Heart left ventricle (tissue), 16 donors: ENCODE data around the gene FCHSD2. TPM values are rescaled to one million over a fixed set of nuclear protein-coding genes. Genes with fewer than 3 reads are reported as not detected.
A peak's percentile ranks its signal among the peaks of the same experiment; 100 is the strongest.
"Not testable (repeated sequence)": the region's sequence is repeated elsewhere in the genome, so short reads cannot be mapped to it uniquely, and the experiment has no call there.

Experiments
- ATAC-seq, 4 donors: fragments of 200-7000 bp; cut with Tn5 transposase; one replicate each; pipeline ENCODE4 v1.9.1; 2020 to 2022; ENCODE audit warnings: moderate library complexity in 4 of 4, mild to moderate bottlenecking in 3 of 4, moderate number of reproducible peaks in 1 of 4
- DNase-seq, 5 donors: peaks; one replicate each; pipeline ENCODE4 v3.0.0-alpha.2; 2020
- H3K27ac ChIP-seq, 12 donors: fragments of 200-600 bp; sonication (generic) in 4 of 12; one replicate each; pipeline versions ENCODE4 v1.5.0 to v1.8.0; 2016 to 2022; ENCODE audit warnings: mild to moderate bottlenecking in 2 of 12
- H3K27me3 ChIP-seq, 9 donors: fragments of 200-600 bp; sonication (generic) in 2 of 9; one replicate each; pipeline versions ENCODE4 v1.5.1 to v1.8.0; 2016 to 2022; ENCODE audit warnings: mild to moderate bottlenecking in 3 of 9
- H3K36me3 ChIP-seq, 9 donors: fragments of 200-600 bp; sonication (generic) in 2 of 9; one replicate each; pipeline versions ENCODE4 v1.5.0 to v1.8.0; 2018 to 2022; ENCODE audit warnings: mild to moderate bottlenecking in 2 of 9
- H3K4me1 ChIP-seq, 12 donors: fragments of 200-600 bp; sonication (generic) in 4 of 12; one replicate each; pipeline versions ENCODE4 v1.5.0 to v1.8.0; 2016 to 2022; ENCODE audit warnings: mild to moderate bottlenecking in 3 of 12
- H3K4me3 ChIP-seq, 12 donors: fragments of 200-600 bp; sonication (generic) in 4 of 12; one replicate each; pipeline versions ENCODE4 v1.5.0 to v1.8.0; 2017 to 2022; ENCODE audit warnings: mild to moderate bottlenecking in 9 of 12, moderate library complexity in 4 of 12
- H3K9me3 ChIP-seq, 12 donors: fragments of 200-600 bp; sonication (generic) in 4 of 12; one replicate each; pipeline versions ENCODE4 v1.5.0 to v1.8.0; 2016 to 2022; ENCODE audit warnings: mild to moderate bottlenecking in 1 of 12
- POLR2A ChIP-seq, 2 donors: fragments of 450-650 bp; IDR thresholded peaks; one replicate each; pipeline ENCODE4 v1.6.1; 2017; ENCODE audit warnings: antibody characterized with exemption in 2 of 2, mild to moderate bottlenecking in 2 of 2, moderate library complexity in 2 of 2
- WGBS, 4 donors: extraction: QIAGEN DNeasy Blood & Tissue Kit in 2 of 4; methylation state at CpG; one replicate each; pipeline versions ENCODE4 v1.1.5 to v1.1.7; 2013 to 2018; 5-methylcytosine and 5-hydroxymethylcytosine counted together
- intact Hi-C, 10 donors: fragments of 100-400 bp; cut with DNase I; formaldehyde crosslinking; loops; one replicate each; pipeline versions ENCODE4 v1.11.1 to v1.14.2; 2022
- polyA plus RNA-seq, 2 donors: library from polyadenylated mRNA; stranded (reverse); fragments of 200-250 nt; gene quantifications; one replicate each; pipeline ENCODE4 v1.2.3, GENCODE V29; 2013
- total RNA-seq, 9 donors: library from RNA; depleted of rRNA in 2 of 9; stranded (reverse); fragments of >200 nt in 2 of 9; fragmentation: NEBNext Ultra II Directional in 3 of 9; extraction: Animal tissue kit (Norgen Biotek cat#: 25700) in 3 of 9; gene quantifications; one replicate each; pipeline versions ENCODE4 v1.1.0 to v1.2.4, GENCODE V29; 2016 to 2023
- TF ChIP-seq, protein P1 (sequence below), 12 donors: fragments of 200-600 bp; sonication (generic) in 4 of 12; IDR thresholded peaks; one replicate each; pipeline versions ENCODE4 v1.5.0 to v1.8.0; 2018 to 2022; ENCODE audit warnings: antibody characterized with exemption in 12 of 12, mild to moderate bottlenecking in 5 of 12
- donor health status: ischemic (EF 13 %, LVEDD 7.1; RV severe dilation, severe dysfunction).
- donor health status: healthy with polysubstance abuse.
- donor health status: DM: no; HTN: yes; CAD: no.
- donor health status: DM: no; HTN: no; CAD: no.
- donor health status: ischemic (EF 25% LVEDD 6.9; RV normal size, moderate dysfunction).
- donor health status: ischemic (EF 25% LVEDD 5.7; RV mildly dilated, moderate dysfunction).
- donor health status: healthy.
- donor health status: DM: yes; HTN: yes; CAD: no.
- donor health status: ischemic (EF 35%, LVEDD 5.7; RV mildly dilated, moderate dysfunction).
- donor health status: nonischemic (EF 11% LVEDD 7.7; RV severe dilation, severe dysfunction).
- donor health status: DM: yes; HTN: yes; CAD: no.
- donor health status: PGD.
- donor health status: ischemic (EF 29% LVEDD 5.4; RV normal size, mild dysfunction).
- donor health status: nonischemic (EF 23%, LVEDD 6.1; RV moderate dilation, normal function).

Gene FCHSD2
- total and polyA plus RNA-seq, 11 donors = 9.9 to 61.1 (median 39.0) TPM

DNA sequence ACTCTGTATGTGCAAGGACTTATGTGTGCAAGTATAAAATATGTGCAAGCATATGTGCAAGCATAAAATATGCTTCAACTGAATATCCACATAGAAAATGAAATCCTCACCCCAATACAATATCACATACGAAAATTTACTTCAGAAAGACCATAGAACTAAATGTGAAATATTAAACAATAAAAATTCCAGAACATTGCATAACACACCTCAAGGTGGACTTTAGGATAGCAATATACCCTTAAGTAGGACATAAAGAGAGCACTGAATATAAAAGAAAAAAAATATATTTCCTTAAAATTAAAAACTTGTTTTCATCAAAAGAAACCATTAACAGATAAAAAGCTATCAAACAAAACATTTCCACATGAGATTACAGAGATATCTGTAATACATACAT is 67.8 kb downstream of the FCHSD2 start:
- no peak overlapping the region for H3K4me3 ChIP-seq
- H3K27ac ChIP-seq = peak overlapping the region in 1 of 12 donors; percentile 11
- no peak for ATAC-seq
- DNase-seq = no peak
- H3K36me3 ChIP-seq = peaks cover 0 to 5% (median 0%) of the 10 kb centered on the region in 9 donors
- TF ChIP-seq, protein P1, sequence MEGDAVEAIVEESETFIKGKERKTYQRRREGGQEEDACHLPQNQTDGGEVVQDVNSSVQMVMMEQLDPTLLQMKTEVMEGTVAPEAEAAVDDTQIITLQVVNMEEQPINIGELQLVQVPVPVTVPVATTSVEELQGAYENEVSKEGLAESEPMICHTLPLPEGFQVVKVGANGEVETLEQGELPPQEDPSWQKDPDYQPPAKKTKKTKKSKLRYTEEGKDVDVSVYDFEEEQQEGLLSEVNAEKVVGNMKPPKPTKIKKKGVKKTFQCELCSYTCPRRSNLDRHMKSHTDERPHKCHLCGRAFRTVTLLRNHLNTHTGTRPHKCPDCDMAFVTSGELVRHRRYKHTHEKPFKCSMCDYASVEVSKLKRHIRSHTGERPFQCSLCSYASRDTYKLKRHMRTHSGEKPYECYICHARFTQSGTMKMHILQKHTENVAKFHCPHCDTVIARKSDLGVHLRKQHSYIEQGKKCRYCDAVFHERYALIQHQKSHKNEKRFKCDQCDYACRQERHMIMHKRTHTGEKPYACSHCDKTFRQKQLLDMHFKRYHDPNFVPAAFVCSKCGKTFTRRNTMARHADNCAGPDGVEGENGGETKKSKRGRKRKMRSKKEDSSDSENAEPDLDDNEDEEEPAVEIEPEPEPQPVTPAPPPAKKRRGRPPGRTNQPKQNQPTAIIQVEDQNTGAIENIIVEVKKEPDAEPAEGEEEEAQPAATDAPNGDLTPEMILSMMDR (IDR thresholded peaks at IDR 0.05) = no peak
- no peak for TF ChIP-seq POLR2A (IDR thresholded peaks at IDR 0.05)
- peaks cover 5 to 51% (median 30%) of the 10 kb centered on the region in 12 donors for H3K4me1 ChIP-seq
- 84 to 93% (median 91%) methylated on average over 1 of the region's 1 CpG for WGBS, 4 donors
- H3K9me3 ChIP-seq = peaks cover 0 to 15% (median 1%) of the 10 kb centered on the region in 12 donors
- intact Hi-C loops = loop anchor here in 1 of 10 donors (10.0 kb wide), 1 partner anchor 50 kb away; no protein-coding TSS in a partner anchor
- H3K27me3 ChIP-seq = no peaks in the 10 kb centered on the region

DNA sequence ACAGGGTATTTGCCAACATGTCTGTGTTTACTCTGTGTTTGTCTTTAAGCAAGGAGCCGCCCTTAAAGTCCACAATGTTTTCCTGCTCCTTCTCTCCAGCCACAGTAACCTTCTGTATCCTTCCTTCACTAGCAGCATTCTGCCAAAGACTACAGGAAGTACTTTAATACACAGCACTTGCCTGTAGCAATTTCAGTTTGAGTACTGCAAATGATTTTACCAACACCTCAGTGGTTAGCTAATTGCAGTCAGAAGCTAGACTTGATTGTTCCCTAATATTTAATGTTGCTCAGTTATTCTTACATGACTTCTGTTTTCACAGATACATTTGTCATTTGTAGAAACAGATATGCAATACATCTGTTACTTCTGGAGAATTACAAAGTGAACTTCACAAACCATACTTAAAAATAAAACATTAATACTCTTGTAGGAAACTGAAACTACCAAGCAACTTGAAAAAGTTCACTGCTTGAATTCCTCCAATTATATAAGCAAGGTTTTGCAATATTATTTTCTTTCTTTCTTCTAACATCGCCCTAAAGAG is 69.1 kb downstream of the FCHSD2 start:
- WGBS, 4 donors = 23 to 38% (median 32%) methylated on average over 2 of the region's 2 CpGs
- ATAC-seq (peak; percentile 77 to 84 (median 82)), DNase-seq (no peak)
- Histone ChIP-seq H3K4me1 (peaks cover 5 to 51% (median 30%) of the 10 kb centered on the region in 12 donors), H3K36me3 (peaks cover 0 to 2% (median 0%) of the 10 kb centered on the region in 9 donors), H3K9me3 (peaks cover 0 to 15% (median 1%) of the 10 kb centered on the region in 12 donors), H3K27ac (peak overlapping the region; percentile 4 to 61 (median 25)), H3K27me3 (no peaks in the 10 kb centered on the region), H3K4me3 (peak overlapping the region in 8 of 12 donors; percentile 1 to 18 (median 8))
- intact Hi-C loops = loop anchor here in 1 of 10 donors (10.0 kb wide), 1 partner anchor 52 kb away; no protein-coding TSS in a partner anchor
- TF ChIP-seq, protein P1 (IDR thresholded peaks at IDR 0.05) = no peak
- no peak for TF ChIP-seq POLR2A (IDR thresholded peaks at IDR 0.05)

DNA sequence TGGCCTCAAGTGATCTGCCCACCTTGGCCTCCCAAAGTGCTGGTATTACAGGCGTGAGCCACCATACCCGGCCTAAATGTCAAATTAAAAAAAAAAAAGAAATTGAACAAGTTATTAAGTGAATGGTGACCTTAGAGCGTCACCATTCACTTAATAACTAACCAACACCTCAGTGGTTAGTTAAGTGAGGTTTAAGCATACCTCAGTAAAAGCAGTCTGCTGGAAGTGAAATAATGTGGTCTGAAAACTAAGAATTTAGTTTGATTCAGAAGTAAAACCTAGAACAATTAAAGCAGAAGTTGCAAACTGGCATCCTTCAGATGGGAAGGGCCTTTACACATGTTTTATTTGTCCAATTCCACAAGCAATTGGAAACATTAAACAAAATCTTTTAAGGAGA is 71.5 kb downstream of the FCHSD2 start:
- Histone ChIP-seq H3K27ac (peak overlapping the region in 1 of 12 donors; percentile 24), H3K27me3 (no peaks in the 10 kb centered on the region), H3K36me3 (no peaks in the 10 kb centered on the region), H3K4me3 (no peak overlapping the region), H3K4me1 (peaks cover 5 to 51% (median 30%) of the 10 kb centered on the region in 12 donors), H3K9me3 (peaks cover 0 to 5% (median 0%) of the 10 kb centered on the region in 12 donors)
- intact Hi-C loops = loop anchor here in 1 of 10 donors (10.0 kb wide), 1 partner anchor 54 kb away; no protein-coding TSS in a partner anchor
- TF ChIP-seq, protein P1 (IDR thresholded peaks at IDR 0.05) = no peak
- TF ChIP-seq POLR2A (IDR thresholded peaks at IDR 0.05) = no peak
- DNase-seq (no peak), ATAC-seq (no peak)
- WGBS, 4 donors = 95 to 99% (median 96%) methylated on average over 3 of the region's 3 CpGs

DNA sequence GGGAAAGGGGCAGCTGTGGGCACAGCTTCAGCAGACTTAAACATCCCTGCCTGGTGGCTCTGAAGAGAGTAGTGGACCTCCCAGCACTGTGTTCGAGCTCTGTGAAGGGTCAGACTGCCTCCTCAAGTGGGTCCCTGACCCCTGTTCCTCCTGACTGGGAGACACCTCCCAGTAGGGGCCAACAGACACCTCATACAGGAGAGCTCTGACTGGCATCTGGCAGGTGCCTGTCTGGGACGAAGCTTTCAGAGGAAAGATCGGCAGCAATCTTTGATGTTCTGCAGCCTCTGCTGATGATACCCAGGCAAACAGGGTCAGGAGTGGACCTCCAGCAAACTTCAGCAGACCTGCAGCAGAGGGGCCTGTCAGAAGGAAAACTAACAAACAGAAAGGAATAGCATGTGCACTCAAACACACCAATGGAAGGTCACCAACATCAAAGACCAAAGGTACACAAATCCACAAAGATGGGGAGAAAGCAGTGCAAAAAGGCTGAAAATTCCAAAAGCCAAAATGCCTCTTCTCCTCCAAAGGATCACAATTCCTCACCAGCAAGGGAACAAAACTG is 80.2 kb downstream of the FCHSD2 start:
- not testable (repeated sequence) for DNase-seq, ATAC-seq

DNA sequence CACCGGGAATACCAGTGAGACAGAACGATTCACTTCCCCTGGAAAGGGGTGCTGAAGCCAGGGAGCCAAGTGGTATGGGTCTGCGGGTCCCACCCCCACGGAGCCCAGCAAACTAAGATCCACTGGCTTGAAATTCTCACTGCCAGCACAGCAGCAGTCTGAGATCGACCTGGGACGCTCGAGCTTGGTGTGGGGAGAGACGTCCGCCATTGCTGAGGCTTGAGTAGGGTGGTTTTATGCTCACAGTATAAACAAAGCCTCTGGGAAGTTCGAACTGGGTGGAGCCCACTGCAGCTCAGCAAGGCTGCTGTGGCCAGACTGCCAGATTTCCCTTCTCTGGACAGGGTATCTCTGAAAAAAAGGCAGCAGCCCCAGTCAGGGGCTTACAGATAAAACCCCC is 80.7 kb downstream of the FCHSD2 start:
- H3K27ac ChIP-seq = peak overlapping the region in 1 of 12 donors; percentile 1
- peaks cover 0 to 46% (median 15%) of the 10 kb centered on the region in 12 donors for H3K4me1 ChIP-seq
- H3K27me3 ChIP-seq, H3K4me3 ChIP-seq, H3K36me3 ChIP-seq, H3K9me3 ChIP-seq, DNase-seq, ATAC-seq, intact Hi-C loops: not testable (repeated sequence)
- 85 to 89% (median 87%) methylated on average over 10 of the region's 10 CpGs for WGBS, 4 donors

More for the DNA sequence above, 80.2 kb downstream of the FCHSD2 start:
- 88 to 97% (median 92%) methylated on average over 3 of the region's 3 CpGs for WGBS, 4 donors
- H3K4me1 ChIP-seq = peaks cover 0 to 43% (median 14%) of the 10 kb centered on the region in 12 donors
- H3K9me3 ChIP-seq, H3K27ac ChIP-seq, intact Hi-C loops, H3K36me3 ChIP-seq, H3K27me3 ChIP-seq, H3K4me3 ChIP-seq: not testable (repeated sequence)
